Erythroblast (primary cell): ENCODE measurements around the gene RALBP1.

Experiments
- GATA1 ChIP-seq: IDR thresholded peaks from 2 replicates; pipeline ENCODE4 v1.6.1; 2011; ENCODE audit warnings: low read depth, mild to moderate bottlenecking, control low read depth, low read length, moderate library complexity
- POLR2A ChIP-seq: IDR thresholded peaks from 2 replicates; pipeline ENCODE4 v1.6.1; 2011; ENCODE audit warnings: mild to moderate bottlenecking, low read length

DNA sequence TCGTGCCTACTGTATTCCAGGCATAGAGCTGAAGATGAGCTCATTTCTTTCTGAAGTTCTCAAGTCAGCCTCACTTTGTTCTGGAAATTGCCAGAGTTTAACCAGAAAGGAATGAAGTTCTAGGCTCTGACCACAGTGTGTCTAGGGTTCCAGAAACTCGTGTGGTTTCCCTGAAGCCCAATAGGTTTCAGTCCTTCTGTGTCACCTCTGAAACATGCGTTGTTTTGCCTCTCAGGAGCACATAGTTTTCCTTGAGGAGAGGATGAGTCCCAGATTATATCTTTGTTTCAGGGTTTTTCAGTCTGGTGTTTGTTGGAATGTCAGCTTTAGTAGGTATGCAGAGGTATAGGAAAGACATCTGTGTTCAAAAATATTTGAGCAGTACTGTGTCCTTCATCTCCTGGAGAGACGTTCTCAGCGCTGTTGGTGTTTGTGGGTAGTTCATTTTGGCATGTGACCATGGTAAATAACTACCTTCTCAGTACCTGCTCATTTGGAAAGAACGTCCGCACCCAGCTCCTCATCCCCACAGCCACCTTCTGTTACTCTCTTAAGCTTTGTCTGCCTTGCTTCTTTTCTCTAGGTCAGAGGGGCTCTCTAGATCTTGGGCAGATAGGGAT lies 56.6 kb downstream of the RALBP1 start:
- TF ChIP-seq POLR2A = no peak
- no peak for TF ChIP-seq GATA1
